GM12878 (cell line): ENCODE measurements around the gene FBXO3. TPM values are rescaled to one million over a fixed set of nuclear protein-coding genes. Genes with fewer than 3 reads are reported as not detected.

Source experiments
- ATAC-seq: fragments of 200-7000 bp; cut with Tn5 transposase; 3 replicates; pipeline ENCODE4 v1.9.1; 2020; ENCODE audit warnings: mild to moderate bottlenecking, moderate library complexity
- BruUV-seq: library from RNA; stranded (reverse); fragments of 400-500 nt; replicated peaks from 2 replicates; lab custom pipeline; 2021; lab: Mats Ljungman, UMichigan
- CTCF ChIA-PET: fragments of 300-600 bp; sonication (Branson Sonifier 250); formaldehyde crosslinking; extraction: SDS; loops from one replicate; lab custom pipeline; 2021; ENCODE audit warnings: inconsistent platforms; lab: Yijun Ruan, JAX
- POLR2A ChIA-PET: fragments of 350-600 bp; formaldehyde crosslinking; extraction: SDS; loops from one replicate; lab custom pipeline; 2021; ENCODE audit warnings: inconsistent platforms; lab: Charles Lee
- RAD21 ChIA-PET: fragments of 300-600 bp; sonication (Branson Sonifier 250); formaldehyde crosslinking; loops from one replicate; lab custom pipeline; 2023; ENCODE audit warnings: antibody characterized with exemption; ENCODE audit not compliant: unreplicated experiment; lab: Charles Lee
- SMC1A ChIA-PET: fragments of 300-600 bp; sonication (Branson Sonifier 250); formaldehyde crosslinking; loops from one replicate; lab custom pipeline; 2023; ENCODE audit not compliant: unreplicated experiment, uncharacterized antibody; lab: Charles Lee
- DNase-seq: peaks from one replicate; pipeline ENCODE4 v3.0.0-alpha.2; 2011; ENCODE audit warnings: low read depth, low spot score
- FAIRE-seq: peaks from 3 replicates; lab custom pipeline; 2011; peaks lifted over from hg19 to GRCh38; lab: Jason Lieb, UNC
- H2AFZ ChIP-seq: 2 replicates; pipeline ENCODE4 v1.6.0; 2011; ENCODE audit warnings: low read depth, low read length, control low read depth; ENCODE audit not compliant: control insufficient read depth
- H3K27ac ChIP-seq: 2 replicates; pipeline ENCODE4 v1.5.1; 2011; ENCODE audit warnings: control low read depth; ENCODE audit not compliant: control insufficient read depth, insufficient read depth
- H3K27me3 ChIP-seq, 2 experiments: replicated peaks in 1 of 2; 2 replicates each; pipeline versions ENCODE4 v1.6.0 to v1.6.1; 2011; ENCODE audit warnings: low read length in 1 of 2; ENCODE audit not compliant: control insufficient read depth in 2 of 2, insufficient read depth in 2 of 2
- H3K36me3 ChIP-seq, 2 experiments: 2 replicates each; pipeline ENCODE4 v1.5.1; 2011; ENCODE audit warnings: low read length in 1 of 2; ENCODE audit not compliant: control insufficient read depth in 2 of 2, insufficient read depth in 2 of 2
- H3K4me1 ChIP-seq: 2 replicates; pipeline ENCODE4 v1.6.1; 2011; ENCODE audit warnings: mild to moderate bottlenecking, low read length, moderate library complexity, mixed read lengths; ENCODE audit not compliant: control insufficient read depth, insufficient read depth
- H3K4me2 ChIP-seq: 2 replicates; pipeline ENCODE4 v1.6.0; 2011; ENCODE audit warnings: control low read depth; ENCODE audit not compliant: control insufficient read depth, insufficient read depth
- H3K4me3 ChIP-seq: fragments of 200-600 bp; sonication (generic); 2 replicates; pipeline ENCODE4 v1.5.1; 2016
- H3K79me2 ChIP-seq: 2 replicates; pipeline ENCODE4 v1.6.0; 2011; ENCODE audit warnings: low read length; ENCODE audit not compliant: control insufficient read depth, insufficient read depth
- H3K9ac ChIP-seq: 2 replicates; pipeline ENCODE4 v1.8.0; 2011; ENCODE audit warnings: low read length, control low read depth, mixed read lengths; ENCODE audit not compliant: control insufficient read depth, insufficient read depth
- H3K9me3 ChIP-seq: replicated peaks from 3 replicates; pipeline ENCODE4 v1.5.1; 2011; ENCODE audit warnings: mild to moderate bottlenecking, low read length; ENCODE audit not compliant: control insufficient read depth, insufficient read depth
- H4K20me1 ChIP-seq: 2 replicates; pipeline ENCODE4 v1.6.0; 2011; ENCODE audit not compliant: control insufficient read depth, insufficient read depth
- CBX5 ChIP-seq: sonication (generic); IDR thresholded peaks from 2 replicates; pipeline ENCODE4 v1.6.1; 2016; ENCODE audit warnings: low read depth, moderate library complexity, mild to moderate bottlenecking, inconsistent platforms
- HDAC2 ChIP-seq: fragments of 200-600 bp; sonication (generic); IDR thresholded peaks from 2 replicates; pipeline ENCODE4 v1.6.1; 2017
- HDAC6 ChIP-seq: fragments of 200-600 bp; sonication (generic); IDR thresholded peaks from one replicate; pipeline ENCODE4 v1.8.0; 2017; ENCODE audit warnings: antibody characterized with exemption; ENCODE audit not compliant: unreplicated experiment
- IRF5 ChIP-seq: fragments of 450-650 bp; IDR thresholded peaks from 2 replicates; pipeline ENCODE4 v1.6.1; 2017; ENCODE audit warnings: borderline replicate concordance
- MLLT1 ChIP-seq: fragments of 450-650 bp; IDR thresholded peaks from 2 replicates; pipeline ENCODE4 v1.6.1; 2016; ENCODE audit warnings: mild to moderate bottlenecking
- MYB ChIP-seq: fragments of 150-350 bp; IDR thresholded peaks from 2 replicates; pipeline ENCODE4 v1.6.1; 2014; ENCODE audit warnings: mild to moderate bottlenecking, low read depth, low read length, borderline replicate concordance
- MYC ChIP-seq: IDR thresholded peaks from 2 replicates; pipeline ENCODE4 v1.6.1; 2011; ENCODE audit warnings: mild to moderate bottlenecking, low read length, moderate library complexity, inconsistent platforms; ENCODE audit not compliant: insufficient read depth, insufficient replicate concordance, insufficient read length, severe bottlenecking
- NFIC ChIP-seq: IDR thresholded peaks from 2 replicates; pipeline ENCODE4 v1.6.1; 2012; ENCODE audit warnings: low read depth, mild to moderate bottlenecking, inconsistent platforms, low read length, moderate library complexity
- PAX8 ChIP-seq: fragments of 450-650 bp; IDR thresholded peaks from 2 replicates; pipeline ENCODE4 v1.6.1; 2017; ENCODE audit warnings: mild to moderate bottlenecking, moderate library complexity
- RBBP5 ChIP-seq: fragments of 200-600 bp; sonication (generic); conservative IDR thresholded peaks from 2 replicates; pipeline ENCODE4 v1.6.1; 2016
- SKIL ChIP-seq: fragments of 450-650 bp; IDR thresholded peaks from 2 replicates; pipeline ENCODE4 v1.6.1; 2017; ENCODE audit warnings: mild to moderate bottlenecking, low read depth, inconsistent platforms; ENCODE audit not compliant: poor library complexity, severe bottlenecking
- SMAD1 ChIP-seq: fragments of 450-650 bp; IDR thresholded peaks from 2 replicates; pipeline ENCODE4 v1.6.1; 2018; ENCODE audit warnings: mild to moderate bottlenecking, low read depth; ENCODE audit not compliant: partially characterized antibody
- SRF ChIP-seq, 2 experiments: IDR thresholded peaks; 2 replicates each; pipeline ENCODE4 v1.6.1; 2011; ENCODE audit warnings: low read depth in 2 of 2, low read length in 2 of 2, mild to moderate bottlenecking in 1 of 2, moderate library complexity in 1 of 2
- TCF12 ChIP-seq: IDR thresholded peaks from 2 replicates; pipeline ENCODE4 v1.6.1; 2011; ENCODE audit warnings: low read depth, mild to moderate bottlenecking, low read length
- YBX1 ChIP-seq: fragments of 450-650 bp; IDR thresholded peaks from 2 replicates; pipeline ENCODE4 v1.6.1; 2016; ENCODE audit warnings: antibody characterized with exemption
- ZBTB33 ChIP-seq: fragments of 450-650 bp; IDR thresholded peaks from 2 replicates; pipeline ENCODE4 v1.6.1; 2017; ENCODE audit warnings: mild to moderate bottlenecking
- WGBS: methylation state at CpG from one replicate; pipeline ENCODE4 v1.1.6; 2016; ENCODE audit warnings: low lambda C conversion rate; ENCODE audit not compliant: insufficient replicate concordance, insufficient coverage; ENCODE audit errors: missing lambda C conversion rate; 5-methylcytosine and 5-hydroxymethylcytosine counted together
- in situ Hi-C: fragments of 300-500 bp; cut with MboI; formaldehyde crosslinking; loops from 9 replicates; pipeline ENCODE4 v1.14.3; 2018; ENCODE audit warnings: mixed read lengths
- intact Hi-C: fragments of 100-400 bp; cut with micrococcal nuclease; formaldehyde crosslinking; loops from one replicate; pipeline ENCODE4 v1.14.2; 2022; ENCODE audit not compliant: unreplicated experiment
- polyA plus RNA-seq, 11 experiments: library from polyadenylated mRNA; depleted of rRNA in 4 of 11; unstranded in 6 of 11; stranded (reverse) in 5 of 11; fragments of >200 nt; fragmentation: Nextera tagmentation in 4 of 11; fragmentation: Illumina TruSeq in 1 of 11; extraction: Ambion mirVana in 4 of 11; extraction: Trizol in 1 of 11; gene quantifications; 1 replicate in 1 of 11; 2 replicates in 10 of 11; pipeline versions ENCODE4 v1.2.1 to v1.2.3, GENCODE V29; 2011 to 2016; ENCODE audit warnings: inconsistent platforms in 2 of 11, missing spikeins in 2 of 11, low read depth in 1 of 11
- total RNA-seq, 4 experiments: library from RNA; depleted of rRNA in 3 of 4; stranded (reverse); fragments of >200 nt in 3 of 4; fragmentation: Illumina TruSeq in 1 of 4; extraction: Trizol in 1 of 4; gene quantifications; 2 replicates each; pipeline versions ENCODE4 v1.2.1 to v1.2.3, GENCODE V29; 2013 to 2021

FBXO3 gene
- total and polyA plus RNA-seq, 10 of the 15 experiments (the other 5 are each of a cell fraction or from before 2014, with no cell fraction given), result 8.9 to 33.4 (median 13.8) TPM

- Histone ChIP-seq H3K4me1 (peaks cover 17% of the 10 kb centered on the region), H3K27me3 (no peaks in the 10 kb centered on the region), H3K27ac (peak overlapping the region; percentile 77), H3K4me2 (peak overlapping the region; percentile 96), H3K9me3 (no peaks in the 10 kb centered on the region), H2AFZ (peak overlapping the region; percentile 66), H3K9ac (peak overlapping the region; percentile 86), H3K79me2 (peaks cover 54% of the 10 kb centered on the region), H3K36me3 (peaks cover 0 to 4% of the 10 kb centered on the region in 2 experiments; a peak in 1 of 4 replicates), H3K4me3 (peak overlapping the region; percentile 83), H4K20me1 (no peaks in the 10 kb centered on the region)
- CTCF ChIA-PET, result interaction anchor here (0.6 to 2.6 kb wide), 4 partner anchors 8 to 371 kb away, joined by 3 to 21 read pairs (median 6); no protein-coding TSS in a partner anchor
- SMC1A ChIA-PET, result interaction anchor here (0.7 to 5.9 kb wide), 8 partner anchors 8 to 42 kb away, joined by 3 to 43 read pairs (median 4); no protein-coding TSS in a partner anchor
- ATAC-seq (no peak), FAIRE-seq (no peak), DNase-seq (no peak)
- WGBS, result 42% methylated on average over 15 of the region's 15 CpGs
- intact Hi-C loops (loop anchor here (5.0 kb wide), 1 partner anchor 32 kb away; the partner anchor contains the start of gene C11orf91), in situ Hi-C loops (no loop called here)
- TSS peak; percentile 61 for BruUV-seq
- POLR2A ChIA-PET, result interaction anchor here (1.0 to 1.9 kb wide), 4 partner anchors 10 to 33 kb away, joined by 3 to 7 read pairs (median 4); no protein-coding TSS in a partner anchor
- RAD21 ChIA-PET, result interaction anchor here (1.1 to 3.6 kb wide), 5 partner anchors 8 to 28 kb away, joined by 3 to 22 read pairs (median 9); no protein-coding TSS in a partner anchor
- TF ChIP-seq CBX5 (no peak), SRF (IDR thresholded peaks at IDR 0.05; ENCODE audit: low read depth in 2 of 2, low read length in 2 of 2) (no peak), RBBP5 (no peak), YBX1 (no peak), NFIC (no peak), TCF12 (no peak), SKIL (no peak), HDAC6 (no peak), MLLT1 (no peak), PAX8 (no peak), MYC (no peak), IRF5 (no peak), HDAC2 (no peak), MYB (no peak), ZBTB33 (no peak), SMAD1 (no peak)
Measured at GRCh38 chr11:33734441-33735270, 39.7 kb downstream of the FBXO3 start.
